Fibroblast of lung (primary cell): ENCODE data around the gene HOXC5.
"Not testable (repeated sequence)": the region's sequence is repeated elsewhere in the genome, so short reads cannot be mapped to it uniquely, and the experiment has no call there.

Experiments
- EZH2 ChIP-seq: IDR thresholded peaks from 2 replicates; pipeline ENCODE4 v1.5.1; 2012; ENCODE audit warnings: low read length, control low read depth, mild to moderate bottlenecking; ENCODE audit errors: missing control alignments
- TF ChIP-seq, protein P1 (sequence below), 2 donors: IDR thresholded peaks in 1 of 2; conservative IDR thresholded peaks in 1 of 2; 1 replicate in 1 of 2; 2 replicates in 1 of 2; pipeline ENCODE4 v1.5.1; 2011 to 2012; ENCODE audit warnings: low read length in 2 of 2, control low read depth in 1 of 2, inconsistent platforms in 1 of 2, low read depth in 1 of 2, mild to moderate bottlenecking in 1 of 2

DNA sequence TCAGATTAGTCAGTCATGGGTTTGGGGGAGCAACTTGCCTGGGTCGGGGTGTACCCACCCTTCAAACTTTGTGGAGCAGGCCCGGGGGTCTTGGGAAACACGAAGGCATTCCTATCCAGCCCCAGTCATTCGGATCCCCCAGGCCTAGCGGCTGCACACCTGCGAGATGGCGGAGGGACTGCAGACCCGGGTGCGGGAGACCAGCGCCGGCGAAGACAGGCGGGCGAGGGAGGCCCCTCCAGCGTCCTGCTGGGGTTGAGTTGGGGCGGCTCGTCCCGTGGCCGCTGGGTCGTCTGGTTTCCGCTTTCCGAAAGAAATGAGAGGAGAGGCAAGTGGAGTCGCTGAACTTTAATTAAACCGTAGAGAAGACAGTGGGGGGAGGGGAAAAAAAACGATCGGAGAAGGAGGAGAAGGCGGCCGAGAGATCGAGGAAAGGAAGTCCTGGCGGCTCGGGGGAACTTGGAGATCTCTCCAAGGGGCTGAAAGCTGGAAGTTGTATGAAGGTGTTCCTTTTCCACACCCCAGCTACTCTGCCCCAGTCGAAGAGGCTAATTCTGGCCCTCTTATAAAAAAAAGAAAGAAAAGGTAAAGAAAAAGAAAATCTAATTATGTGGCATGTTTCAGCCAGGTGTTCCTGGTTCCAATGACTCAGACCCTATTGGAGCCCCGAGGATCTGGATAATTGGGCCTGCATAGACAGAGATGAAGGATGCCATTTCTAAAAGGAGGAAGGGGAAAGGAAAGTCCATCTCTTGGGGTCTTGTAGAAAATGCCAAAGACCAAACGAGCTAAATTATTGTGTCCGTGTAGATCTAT lies 48.9 kb downstream of the HOXC5 start:
- TF ChIP-seq, protein P1, sequence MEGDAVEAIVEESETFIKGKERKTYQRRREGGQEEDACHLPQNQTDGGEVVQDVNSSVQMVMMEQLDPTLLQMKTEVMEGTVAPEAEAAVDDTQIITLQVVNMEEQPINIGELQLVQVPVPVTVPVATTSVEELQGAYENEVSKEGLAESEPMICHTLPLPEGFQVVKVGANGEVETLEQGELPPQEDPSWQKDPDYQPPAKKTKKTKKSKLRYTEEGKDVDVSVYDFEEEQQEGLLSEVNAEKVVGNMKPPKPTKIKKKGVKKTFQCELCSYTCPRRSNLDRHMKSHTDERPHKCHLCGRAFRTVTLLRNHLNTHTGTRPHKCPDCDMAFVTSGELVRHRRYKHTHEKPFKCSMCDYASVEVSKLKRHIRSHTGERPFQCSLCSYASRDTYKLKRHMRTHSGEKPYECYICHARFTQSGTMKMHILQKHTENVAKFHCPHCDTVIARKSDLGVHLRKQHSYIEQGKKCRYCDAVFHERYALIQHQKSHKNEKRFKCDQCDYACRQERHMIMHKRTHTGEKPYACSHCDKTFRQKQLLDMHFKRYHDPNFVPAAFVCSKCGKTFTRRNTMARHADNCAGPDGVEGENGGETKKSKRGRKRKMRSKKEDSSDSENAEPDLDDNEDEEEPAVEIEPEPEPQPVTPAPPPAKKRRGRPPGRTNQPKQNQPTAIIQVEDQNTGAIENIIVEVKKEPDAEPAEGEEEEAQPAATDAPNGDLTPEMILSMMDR (conservative IDR thresholded peaks at IDR 0.05 in 1 of 2, IDR thresholded peaks at IDR 0.05 in 1 of 2; ENCODE audit: low read depth in 1 of 2, low read length in 2 of 2) = not testable (repeated sequence)
- not testable (repeated sequence) for TF ChIP-seq EZH2
